Prostate gland (tissue), 2 donors: ENCODE data around the gene NEBL. TPM values are rescaled to one million over a fixed set of nuclear protein-coding genes. Genes with fewer than 3 reads are reported as not detected.

Source experiments
- DNase-seq: peaks from one replicate; pipeline ENCODE4 v3.0.0-alpha.2; 2019; ENCODE audit warnings: low spot score
- H3K27ac ChIP-seq, 2 donors: fragments of 200-600 bp; sonication (generic); 2 replicates each; pipeline ENCODE4 v1.5.1; 2017 to 2019
- H3K27me3 ChIP-seq: fragments of 200-600 bp; sonication (generic); replicated peaks from 2 replicates; pipeline ENCODE4 v1.5.1; 2019; ENCODE audit not compliant: insufficient read depth
- H3K36me3 ChIP-seq, 2 donors: fragments of 200-600 bp; sonication (generic); 1 replicate in 1 of 2; 2 replicates in 1 of 2; pipeline versions ENCODE4 v1.5.1 to v1.8.1; 2017 to 2019
- H3K4me1 ChIP-seq: fragments of 200-600 bp; sonication (generic); replicated peaks from 2 replicates; pipeline ENCODE4 v1.5.1; 2019
- H3K4me3 ChIP-seq, 2 donors: fragments of 200-600 bp; sonication (generic); 2 replicates each; pipeline ENCODE4 v1.5.1; 2017 to 2019
- H3K9me3 ChIP-seq: fragments of 200-600 bp; sonication (generic); 2 replicates; pipeline ENCODE4 v1.5.1; 2017
- CTCF ChIP-seq, 4 experiments: fragments of 200-600 bp in 2 of 4; fragments of 450-650 bp in 2 of 4; sonication (generic) in 2 of 4; IDR thresholded peaks; 1 replicate in 3 of 4; 2 replicates in 1 of 4; pipeline ENCODE4 v1.5.1; 2016 to 2019; ENCODE audit warnings: antibody characterized with exemption in 4 of 4, mild to moderate bottlenecking in 2 of 4, moderate library complexity in 2 of 4
- POLR2A ChIP-seq: fragments of 450-650 bp; IDR thresholded peaks from one replicate; pipeline ENCODE4 v1.6.1; 2016; ENCODE audit warnings: antibody characterized with exemption, mild to moderate bottlenecking
- POLR2AphosphoS5 ChIP-seq: sonication (generic); formaldehyde crosslinking; IDR thresholded peaks from one replicate; pipeline ENCODE4 v1.6.1; 2017; ENCODE audit warnings: antibody characterized with exemption
- WGBS: methylation state at CpG from one replicate; pipeline ENCODE4 v1.1.5; 2018; 5-methylcytosine and 5-hydroxymethylcytosine counted together
- intact Hi-C: fragments of 100-400 bp; cut with DNase I; formaldehyde crosslinking; loops from one replicate; pipeline ENCODE4 v1.14.2; 2022
- total RNA-seq, 2 donors: library from RNA; depleted of rRNA; stranded (reverse); fragments of >200 nt; gene quantifications; one replicate each; pipeline ENCODE4 v1.1.0, GENCODE V29; 2016

The NEBL gene
- total RNA-seq, 2 donors from 2014 or later, result 22.5 to 29.0 TPM

- TF ChIP-seq POLR2A (no peak), CTCF (IDR thresholded peaks at IDR 0.05) (no peak), POLR2AphosphoS5 (no peak)
- H3K4me1 ChIP-seq, result no peaks in the 10 kb centered on the region
- no peaks in the 10 kb centered on the region for H3K27me3 ChIP-seq
- DNase-seq, result no peak
- no peak overlapping the region for H3K27ac ChIP-seq
- WGBS, result 88% methylated on average over 1 of the region's 1 CpG
- H3K4me3 ChIP-seq, result no peak overlapping the region
- intact Hi-C loops, result loop anchor here (5.0 kb wide), 2 partner anchors 948 to 1353 kb away; partner anchors contain the start of gene PLXDC2
- H3K36me3 ChIP-seq, result no peaks in the 10 kb centered on the region
- H3K9me3 ChIP-seq, result no peaks in the 10 kb centered on the region
Measured at GRCh38 chr10:20765066-20765465, 132.0 kb downstream of the NEBL start.

- Histone ChIP-seq H3K4me1 (no peaks in the 10 kb centered on the region), H3K27me3 (no peaks in the 10 kb centered on the region), H3K36me3 (no peaks in the 10 kb centered on the region), H3K4me3 (no peak overlapping the region), H3K9me3 (no peaks in the 10 kb centered on the region), H3K27ac (no peak overlapping the region)
- 27% methylated on average over 2 of the region's 2 CpGs for WGBS
- no peak for TF ChIP-seq CTCF (IDR thresholded peaks at IDR 0.05)
- no peak for TF ChIP-seq POLR2AphosphoS5
- no peak for TF ChIP-seq POLR2A
- intact Hi-C loops, result no loop called here
- no peak for DNase-seq
Measured at GRCh38 chr10:20760460-20760859, 136.7 kb downstream of the NEBL start.

- H3K27me3 ChIP-seq, result no peaks in the 10 kb centered on the region
- TF ChIP-seq POLR2A (no peak), CTCF (IDR thresholded peaks at IDR 0.05) (no peak), POLR2AphosphoS5 (no peak)
- no peaks in the 10 kb centered on the region for H3K9me3 ChIP-seq
- H3K4me3 ChIP-seq, result no peak overlapping the region
- H3K4me1 ChIP-seq, result no peaks in the 10 kb centered on the region
- intact Hi-C loops, result no loop called here
- H3K36me3 ChIP-seq, result no peaks in the 10 kb centered on the region
- 86% methylated on average over 2 of the region's 2 CpGs for WGBS
- H3K27ac ChIP-seq, result no peak overlapping the region
- no peak for DNase-seq
Measured at GRCh38 chr10:20748551-20748950, 148.6 kb downstream of the NEBL start.

DNA sequence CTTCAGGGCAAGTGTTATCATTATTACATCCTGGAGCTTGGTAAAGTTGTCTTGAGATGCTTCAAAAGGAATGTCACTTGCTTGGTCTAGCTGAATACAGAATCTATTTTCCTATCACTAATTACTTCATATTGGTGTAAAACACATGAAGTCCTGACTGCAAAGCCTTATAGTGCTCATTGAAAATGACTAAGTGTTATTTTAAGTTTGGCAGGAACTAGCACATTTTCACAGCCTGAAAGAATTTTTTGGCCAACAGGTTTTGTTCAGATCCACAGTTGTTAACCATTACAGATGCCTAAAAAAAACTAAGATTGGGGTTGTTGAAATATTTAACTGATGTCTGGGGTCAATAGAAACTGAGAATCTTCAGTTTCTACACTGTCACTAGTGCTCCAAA, 149.3 kb downstream of the NEBL start:
- DNase-seq, result no peak
- TF ChIP-seq POLR2AphosphoS5, result no peak
- TF ChIP-seq CTCF (IDR thresholded peaks at IDR 0.05), result no peak
- no peak for TF ChIP-seq POLR2A
- no peaks in the 10 kb centered on the region for H3K4me1 ChIP-seq
- intact Hi-C loops, result no loop called here
- H3K36me3 ChIP-seq, result no peaks in the 10 kb centered on the region
- H3K9me3 ChIP-seq, result no peaks in the 10 kb centered on the region
- no peak overlapping the region for H3K27ac ChIP-seq
- H3K4me3 ChIP-seq, result no peak overlapping the region
- no peaks in the 10 kb centered on the region for H3K27me3 ChIP-seq

DNA sequence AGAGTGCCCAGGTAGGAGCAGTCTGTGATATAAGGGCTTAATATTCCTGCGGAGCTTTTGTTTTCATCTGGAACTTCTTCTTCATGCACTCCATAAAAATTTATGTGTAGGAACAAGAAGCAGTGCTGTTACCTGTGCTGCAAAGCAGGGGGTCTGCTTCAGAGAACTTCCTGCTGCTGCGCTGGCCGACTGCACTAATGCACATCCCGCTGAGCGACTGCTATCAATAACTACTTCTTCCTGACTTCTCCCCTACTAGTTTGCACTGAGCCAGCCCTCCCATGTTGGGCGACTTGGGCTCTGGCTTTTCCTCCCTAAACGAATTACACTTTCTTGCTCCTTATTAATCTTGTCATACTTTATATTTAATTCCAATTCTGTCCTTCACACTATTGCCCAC, 150.3 kb downstream of the NEBL start:
- H3K4me3 ChIP-seq, result no peak overlapping the region
- H3K27ac ChIP-seq, result no peak overlapping the region
- H3K4me1 ChIP-seq, result no peaks in the 10 kb centered on the region
- H3K27me3 ChIP-seq, result no peaks in the 10 kb centered on the region
- no peak for TF ChIP-seq CTCF (IDR thresholded peaks at IDR 0.05)
- WGBS, result 91% methylated on average over 7 of the region's 7 CpGs
- H3K9me3 ChIP-seq, result no peaks in the 10 kb centered on the region
- no peak for DNase-seq
- H3K36me3 ChIP-seq, result no peaks in the 10 kb centered on the region
- intact Hi-C loops, result no loop called here
